ENCODE measurements around the gene ZNF335. TPM values are rescaled to one million over a fixed set of nuclear protein-coding genes. Genes with fewer than 3 reads are reported as not detected.

ZNF335 gene
- total and polyA plus RNA-seq, 2 of the 13 experiments (the other 11 are each of a cell fraction or from before 2014, with no cell fraction given) = 9.7 to 13.7 TPM

DNA sequence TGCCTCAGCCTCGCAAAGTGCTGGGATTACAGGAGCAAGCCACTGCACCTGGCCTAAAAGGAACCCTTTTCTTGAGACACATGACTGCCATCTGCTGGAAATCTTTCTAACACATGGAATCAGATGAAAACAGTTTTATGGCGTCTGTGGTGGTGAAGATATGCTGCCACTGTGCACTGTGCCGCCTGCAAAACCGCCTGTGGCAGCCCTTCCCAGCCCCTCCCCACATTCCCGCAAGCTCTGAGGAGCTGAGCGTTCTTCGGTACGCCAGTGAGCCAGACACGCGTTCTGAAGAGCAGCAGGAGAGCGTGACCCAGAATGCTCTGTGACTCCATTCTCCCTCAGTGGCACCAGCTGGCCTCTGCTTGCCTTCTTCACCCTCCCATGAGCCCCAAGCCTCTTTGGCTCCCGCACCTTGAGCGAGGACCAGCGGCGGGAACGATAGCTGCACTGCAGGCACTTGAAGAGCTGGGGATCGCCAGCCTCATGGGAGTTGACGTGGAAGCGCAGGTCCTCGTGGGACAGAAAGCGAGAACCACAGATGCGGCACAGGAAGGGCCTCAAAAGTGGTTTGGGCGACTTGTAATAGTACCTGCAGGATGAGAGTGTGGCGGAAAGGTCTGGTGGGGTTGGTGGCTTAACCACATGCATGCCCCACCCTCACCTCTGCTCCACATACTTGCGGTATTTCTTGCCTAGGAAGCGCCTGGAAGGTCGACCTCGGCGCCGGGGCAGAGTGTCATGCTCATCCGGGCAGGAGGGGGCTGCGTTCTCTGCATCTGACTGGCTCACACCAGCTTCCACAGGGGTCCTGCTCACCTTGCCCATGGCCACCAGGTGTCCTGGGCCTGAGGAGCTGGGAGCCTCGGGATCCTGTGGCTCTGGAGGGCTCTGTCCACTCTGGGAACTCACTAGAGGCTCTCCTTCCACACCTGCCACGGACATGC lies 8.7 kb downstream of the ZNF335 start (continued):
- 0 out of 2 replicates have a peak, but pooled peaks have one; percentile 34 for TF ChIP-seq ZNF383 (CRISPR knock-in tag; IDR thresholded peaks at IDR 0.05; ENCODE audit: borderline replicate concordance)
- TF ChIP-seq ZNF501 (CRISPR knock-in tag; IDR thresholded peaks at IDR 0.05) = peak; percentile 42; the same call in 1 of the 2 replicates
- peak; percentile 15; the same call in 1 of the 2 replicates for TF ChIP-seq FOXK1 (CRISPR knock-in tag; IDR thresholded peaks at IDR 0.05; ENCODE audit: borderline replicate concordance, low read depth)
- peak; percentile 69 for TF ChIP-seq PTBP1 (IDR thresholded peaks at IDR 0.05; ENCODE audit: low read depth, low read length, poor library complexity, severe bottlenecking)
- TF ChIP-seq RXRB (CRISPR knock-in tag; IDR thresholded peaks at IDR 0.05; ENCODE audit: borderline replicate concordance) = 0 out of 2 replicates have a peak, but pooled peaks have one; percentile 26
- no peak for TF ChIP-seq KDM6A (CRISPR knock-in tag; IDR thresholded peaks at IDR 0.05; ENCODE audit: low read depth)
- TF ChIP-seq, protein P1, sequence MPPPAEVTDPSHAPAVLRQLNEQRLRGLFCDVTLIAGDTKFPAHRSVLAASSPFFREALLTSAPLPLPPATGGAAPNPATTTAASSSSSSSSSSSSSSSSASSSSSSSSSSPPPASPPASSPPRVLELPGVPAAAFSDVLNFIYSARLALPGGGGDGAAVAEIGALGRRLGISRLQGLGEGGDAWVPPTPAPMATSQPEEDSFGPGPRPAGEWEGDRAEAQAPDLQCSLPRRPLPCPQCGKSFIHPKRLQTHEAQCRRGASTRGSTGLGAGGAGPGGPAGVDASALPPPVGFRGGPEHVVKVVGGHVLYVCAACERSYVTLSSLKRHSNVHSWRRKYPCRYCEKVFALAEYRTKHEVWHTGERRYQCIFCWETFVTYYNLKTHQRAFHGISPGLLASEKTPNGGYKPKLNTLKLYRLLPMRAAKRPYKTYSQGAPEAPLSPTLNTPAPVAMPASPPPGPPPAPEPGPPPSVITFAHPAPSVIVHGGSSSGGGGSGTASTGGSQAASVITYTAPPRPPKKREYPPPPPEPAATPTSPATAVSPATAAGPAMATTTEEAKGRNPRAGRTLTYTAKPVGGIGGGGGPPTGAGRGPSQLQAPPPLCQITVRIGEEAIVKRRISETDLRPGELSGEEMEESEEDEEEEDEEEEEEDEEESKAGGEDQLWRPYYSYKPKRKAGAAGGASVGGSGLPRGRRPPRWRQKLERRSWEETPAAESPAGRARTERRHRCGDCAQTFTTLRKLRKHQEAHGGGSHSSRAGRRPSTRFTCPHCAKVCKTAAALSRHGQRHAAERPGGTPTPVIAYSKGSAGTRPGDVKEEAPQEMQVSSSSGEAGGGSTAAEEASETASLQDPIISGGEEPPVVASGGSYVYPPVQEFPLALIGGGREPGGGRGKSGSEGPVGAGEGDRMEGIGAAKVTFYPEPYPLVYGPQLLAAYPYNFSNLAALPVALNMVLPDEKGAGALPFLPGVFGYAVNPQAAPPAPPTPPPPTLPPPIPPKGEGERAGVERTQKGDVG (CRISPR knock-in tag; IDR thresholded peaks at IDR 0.05; ENCODE audit: borderline replicate concordance) = no peak
- no peak for TF ChIP-seq ZFP37 (CRISPR knock-in tag; IDR thresholded peaks at IDR 0.05; ENCODE audit: borderline replicate concordance)
- TF ChIP-seq HOXA9 (CRISPR knock-in tag; IDR thresholded peaks at IDR 0.05; ENCODE audit: borderline replicate concordance) = no peak
- no peak for TF ChIP-seq KDM3A (CRISPR knock-in tag; IDR thresholded peaks at IDR 0.05; ENCODE audit: low read depth)
- peak; percentile 30; the same call in 1 of the 2 replicates for TF ChIP-seq YEATS2 (CRISPR knock-in tag; IDR thresholded peaks at IDR 0.05; ENCODE audit: borderline replicate concordance)
- TF ChIP-seq MTA1 (CRISPR knock-in tag; IDR thresholded peaks at IDR 0.05; ENCODE audit: borderline replicate concordance) = peak; percentile 77; the same call in 1 of the 2 replicates
- TF ChIP-seq ZC3H13 (CRISPR knock-in tag; IDR thresholded peaks at IDR 0.05) = no peak
- TF ChIP-seq, protein P2, sequence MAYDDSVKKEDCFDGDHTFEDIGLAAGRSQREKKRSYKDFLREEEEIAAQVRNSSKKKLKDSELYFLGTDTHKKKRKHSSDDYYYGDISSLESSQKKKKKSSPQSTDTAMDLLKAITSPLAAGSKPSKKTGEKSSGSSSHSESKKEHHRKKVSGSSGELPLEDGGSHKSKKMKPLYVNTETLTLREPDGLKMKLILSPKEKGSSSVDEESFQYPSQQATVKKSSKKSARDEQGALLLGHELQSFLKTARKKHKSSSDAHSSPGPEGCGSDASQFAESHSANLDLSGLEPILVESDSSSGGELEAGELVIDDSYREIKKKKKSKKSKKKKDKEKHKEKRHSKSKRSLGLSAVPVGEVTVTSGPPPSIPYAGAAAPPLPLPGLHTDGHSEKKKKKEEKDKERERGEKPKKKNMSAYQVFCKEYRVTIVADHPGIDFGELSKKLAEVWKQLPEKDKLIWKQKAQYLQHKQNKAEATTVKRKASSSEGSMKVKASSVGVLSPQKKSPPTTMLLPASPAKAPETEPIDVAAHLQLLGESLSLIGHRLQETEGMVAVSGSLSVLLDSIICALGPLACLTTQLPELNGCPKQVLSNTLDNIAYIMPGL (CRISPR knock-in tag; IDR thresholded peaks at IDR 0.05; ENCODE audit: borderline replicate concordance in 1 of 2, low read depth in 1 of 2) = peak; percentile 35 to 62; a peak in 2 of 4 replicates
- no peak for TF ChIP-seq DR1 (CRISPR knock-in tag; IDR thresholded peaks at IDR 0.05)
- TF ChIP-seq ZNF143 (CRISPR knock-in tag; IDR thresholded peaks at IDR 0.05) = no peak
- TF ChIP-seq REXO4 (CRISPR knock-in tag; IDR thresholded peaks at IDR 0.05; ENCODE audit: borderline replicate concordance) = no peak

Data from HepG2 (cell line).